Activated CD8-positive, alpha-beta memory T cell treated with anti-CD3 and anti-CD28 coated beads, Interleukin-2, amount 10 ng/mL, durations not matched to agents 7 days and 5 days (primary cell): ENCODE measurements around the gene DENND2D. TPM values are rescaled to one million over a fixed set of nuclear protein-coding genes. Genes with fewer than 3 reads are reported as not detected.

Experiments used
- ATAC-seq: fragments of 150-1000 bp; cut with Tn5 transposase; one replicate; pipeline ENCODE4 v1.10.0; 2021; ENCODE audit warnings: moderate library complexity
- CTCF ChIA-PET: fragments of 350-600 bp; sonication (Branson Sonifier 250); formaldehyde crosslinking; loops from one replicate; lab custom pipeline; 2021; ENCODE audit warnings: antibody characterized with exemption; lab: Charles Lee
- DNase-seq: peaks from one replicate; pipeline ENCODE4 v3.0.0-alpha.2; 2020
- H3K27ac Mint-ChIP-seq: one replicate; pipeline ENCODE4 v1.8.0; 2021; ENCODE audit warnings: mild to moderate bottlenecking, mixed read lengths
- H3K27me3 Mint-ChIP-seq: one replicate; pipeline ENCODE4 v1.8.0; 2021; ENCODE audit warnings: mixed read lengths
- H3K36me3 Mint-ChIP-seq: one replicate; pipeline ENCODE4 v1.8.0; 2021; ENCODE audit warnings: mild to moderate bottlenecking, mixed read lengths
- H3K4me1 Mint-ChIP-seq: one replicate; pipeline ENCODE4 v1.8.0; 2021; ENCODE audit warnings: mixed read lengths
- H3K4me3 Mint-ChIP-seq: one replicate; pipeline ENCODE4 v1.8.0; 2021; ENCODE audit warnings: mild to moderate bottlenecking, moderate library complexity, mixed read lengths
- H3K9me3 Mint-ChIP-seq: one replicate; pipeline ENCODE4 v1.8.0; 2022; ENCODE audit warnings: low read depth, mixed read lengths
- total RNA-seq, 2 experiments: library from RNA; stranded (reverse); gene quantifications; one replicate each; pipeline ENCODE4 v1.2.3, GENCODE V29; 2021

DENND2D gene
- total RNA-seq, 2 experiments from 2014 or later = 187 to 209 TPM

GRCh38 chr1:111195002-111195684 lies 5.3 kb downstream of the DENND2D start:
- H3K36me3 Mint-ChIP-seq = peaks cover 96% of the 10 kb centered on the region
- no peak for DNase-seq
- H3K27ac Mint-ChIP-seq = peak overlapping the region; percentile 58
- peaks cover 80% of the 10 kb centered on the region for H3K4me1 Mint-ChIP-seq
- CTCF ChIA-PET = interaction anchor here (0.9 to 15.0 kb wide), 4 partner anchors 7 to 206 kb away, joined by 3 to 392 read pairs (median 4); partner anchors contain the start of gene CHI3L2
- H3K4me3 Mint-ChIP-seq = peak overlapping the region; percentile 97
- H3K27me3 Mint-ChIP-seq = no peaks in the 10 kb centered on the region
- no peak for ATAC-seq
- H3K9me3 Mint-ChIP-seq = no peaks in the 10 kb centered on the region

- Mint-ChIP-seq H3K4me3 (peak overlapping the region; percentile 97), H3K9me3 (no peaks in the 10 kb centered on the region), H3K36me3 (peaks cover 95% of the 10 kb centered on the region), H3K4me1 (peaks cover 90% of the 10 kb centered on the region), H3K27me3 (no peaks in the 10 kb centered on the region), H3K27ac (peak overlapping the region; percentile 83)
- CTCF ChIA-PET = interaction anchor here (1.1 to 15.0 kb wide), 3 partner anchors 28 to 206 kb away, joined by 5 to 392 read pairs (median 5); partner anchors contain the start of gene CHI3L2
- ATAC-seq (no peak), DNase-seq (no peak)
Measured at GRCh38 chr1:111193712-111194480, 6.5 kb downstream of the DENND2D start.

DNA sequence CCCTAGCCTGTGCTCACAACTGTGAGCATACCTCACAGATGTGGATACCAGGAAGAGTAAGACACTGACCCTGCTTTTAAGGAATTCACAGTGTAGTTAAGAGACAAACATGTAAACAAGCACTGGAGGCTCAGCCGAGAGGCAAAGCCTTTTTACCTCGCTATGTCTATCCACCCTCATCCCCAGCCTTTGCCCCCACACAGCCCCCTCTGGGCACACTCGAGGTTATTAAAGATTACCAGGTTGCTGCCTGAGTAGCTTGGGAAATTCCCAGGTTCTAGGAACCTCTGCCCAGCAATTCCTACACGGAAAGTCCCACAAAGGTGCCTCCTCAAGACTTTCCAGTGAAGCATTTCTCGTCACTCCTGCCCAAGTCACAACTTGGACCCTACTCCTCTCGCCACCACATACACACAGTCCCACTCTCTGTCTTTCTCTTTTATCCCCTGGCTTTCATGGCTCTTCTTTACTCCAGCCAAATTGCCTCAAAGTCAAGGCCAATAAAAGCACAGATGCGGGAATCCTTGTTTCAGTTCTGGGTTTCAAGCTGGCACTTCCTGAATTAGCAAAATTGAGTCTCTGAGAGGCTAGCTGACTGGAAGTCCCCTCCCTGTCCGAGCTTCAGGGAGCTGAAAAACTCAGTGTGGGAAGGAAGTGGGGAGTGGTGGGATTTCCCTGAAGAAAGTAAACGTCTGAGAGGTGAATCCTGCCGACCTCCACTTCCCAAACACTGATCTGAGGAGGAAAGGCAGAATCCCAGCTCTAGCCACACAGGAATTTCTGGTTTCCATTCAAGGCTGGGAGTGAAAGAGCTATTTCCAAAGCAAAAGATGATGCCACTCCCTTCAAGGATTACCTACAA lies 7.6 kb downstream of the DENND2D start:
- Mint-ChIP-seq H3K4me1 (peaks cover 98% of the 10 kb centered on the region), H3K27ac (peak overlapping the region; percentile 83), H3K4me3 (peak overlapping the region; percentile 17), H3K9me3 (no peaks in the 10 kb centered on the region), H3K36me3 (peaks cover 95% of the 10 kb centered on the region), H3K27me3 (no peaks in the 10 kb centered on the region)
- CTCF ChIA-PET = interaction anchor here (1.0 to 15.0 kb wide), 4 partner anchors 29 to 207 kb away, joined by 4 to 392 read pairs (median 5); partner anchors contain the start of gene CHI3L2
- ATAC-seq = no peak
- no peak for DNase-seq

GRCh38 chr1:111192074-111192473 lies 8.4 kb downstream of the DENND2D start:
- Mint-ChIP-seq H3K36me3 (peaks cover 92% of the 10 kb centered on the region), H3K4me1 (peaks cover 95% of the 10 kb centered on the region), H3K27ac (peak overlapping the region; percentile 83), H3K9me3 (no peaks in the 10 kb centered on the region), H3K27me3 (no peaks in the 10 kb centered on the region), H3K4me3 (no peak overlapping the region)
- DNase-seq = no peak
- ATAC-seq = no peak
- CTCF ChIA-PET = interaction anchor here (1.0 to 15.0 kb wide), 2 partner anchors 30 to 208 kb away, joined by 4 to 392 read pairs; partner anchors contain the start of gene CHI3L2

DNA sequence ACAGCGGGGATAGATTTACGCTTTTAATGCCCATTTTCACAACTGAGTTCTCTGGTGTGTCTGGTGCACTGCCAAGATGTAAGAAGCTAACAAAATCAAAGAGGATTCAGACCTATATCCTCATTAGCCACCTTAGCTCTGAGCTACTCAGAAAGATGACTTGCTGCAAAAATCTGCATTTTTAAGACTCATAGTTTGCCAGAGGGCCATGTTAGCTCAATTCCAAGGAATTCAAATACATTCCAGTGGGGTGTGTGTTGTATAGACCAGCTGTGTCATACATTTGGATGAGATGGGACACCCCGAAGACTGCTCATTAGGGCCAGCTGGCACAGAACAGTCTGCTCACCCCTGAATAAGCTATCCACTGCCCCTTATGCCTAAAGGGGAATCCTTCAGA lies 8.9 kb downstream of the DENND2D start:
- no peak overlapping the region for H3K4me3 Mint-ChIP-seq
- ATAC-seq (no peak), DNase-seq (no peak)
- peaks cover 92% of the 10 kb centered on the region for H3K36me3 Mint-ChIP-seq
- CTCF ChIA-PET = interaction anchor here (0.6 to 15.0 kb wide), 2 partner anchors 31 to 459 kb away, joined by 4 to 392 read pairs; partner anchors contain the start of gene CHI3L2
- H3K27ac Mint-ChIP-seq = peak overlapping the region; percentile 50
- H3K27me3 Mint-ChIP-seq = no peaks in the 10 kb centered on the region
- H3K4me1 Mint-ChIP-seq = peaks cover 93% of the 10 kb centered on the region
- no peaks in the 10 kb centered on the region for H3K9me3 Mint-ChIP-seq

DNA sequence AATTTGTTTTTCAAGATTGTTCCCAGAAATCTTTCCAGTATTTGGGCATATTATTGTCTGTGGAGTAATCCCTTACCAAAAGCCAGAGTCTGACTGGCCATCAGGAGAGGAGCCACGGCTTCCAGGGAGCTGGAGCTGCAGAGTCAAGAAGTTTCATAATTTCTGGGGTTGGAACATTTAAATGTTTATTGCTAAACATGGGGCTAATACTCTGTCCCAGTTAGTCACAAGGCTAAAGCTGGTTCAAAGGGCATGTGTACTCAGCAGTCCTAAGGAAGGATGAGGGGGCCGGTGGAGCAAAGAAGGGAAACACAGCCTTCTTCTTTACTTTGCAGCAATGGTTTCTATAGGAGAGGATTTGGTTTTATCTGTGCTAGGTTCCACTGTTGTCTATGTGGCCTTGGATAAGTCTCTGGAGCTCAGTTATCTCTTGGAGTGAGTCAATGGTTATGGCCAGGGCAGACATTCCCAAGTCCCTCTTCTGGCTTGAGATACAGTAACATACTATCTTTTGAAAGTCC lies 9.5 kb downstream of the DENND2D start:
- no peak for DNase-seq
- peaks cover 92% of the 10 kb centered on the region for H3K36me3 Mint-ChIP-seq
- H3K4me3 Mint-ChIP-seq = no peak overlapping the region
- peaks cover 88% of the 10 kb centered on the region for H3K4me1 Mint-ChIP-seq
- CTCF ChIA-PET = interaction anchor here (0.6 to 15.0 kb wide), 2 partner anchors 31 to 459 kb away, joined by 4 to 392 read pairs; partner anchors contain the start of gene CHI3L2
- no peaks in the 10 kb centered on the region for H3K9me3 Mint-ChIP-seq
- ATAC-seq = no peak
- H3K27ac Mint-ChIP-seq = peak overlapping the region; percentile 50
- no peaks in the 10 kb centered on the region for H3K27me3 Mint-ChIP-seq

DNA sequence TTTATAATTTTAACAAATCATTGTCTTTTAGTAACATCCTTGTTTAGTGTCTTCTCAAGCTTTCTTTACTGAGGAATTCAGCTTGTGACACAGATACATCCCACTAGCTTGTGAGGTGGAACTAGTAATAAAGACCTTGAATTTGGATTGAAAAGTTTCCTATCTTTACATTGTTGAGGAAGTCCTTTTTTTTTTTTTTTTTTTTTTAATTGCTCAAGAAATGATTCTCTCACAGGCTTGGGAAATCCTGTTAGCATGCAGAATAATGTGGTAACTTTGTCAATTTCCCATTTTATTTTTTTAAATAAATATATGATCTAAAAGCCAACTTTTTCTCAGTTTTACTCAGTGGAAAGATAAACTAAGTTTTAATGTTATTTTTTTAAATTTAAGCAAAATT lies 15.8 kb downstream of the DENND2D start:
- CTCF ChIA-PET = no interaction called here
- Mint-ChIP-seq H3K27me3 (no peaks in the 10 kb centered on the region), H3K36me3 (peaks cover 78% of the 10 kb centered on the region), H3K9me3 (no peaks in the 10 kb centered on the region), H3K4me3 (no peak overlapping the region), H3K4me1 (peaks cover 40% of the 10 kb centered on the region), H3K27ac (no peak overlapping the region)
- ATAC-seq (no peak), DNase-seq (no peak)

DNA sequence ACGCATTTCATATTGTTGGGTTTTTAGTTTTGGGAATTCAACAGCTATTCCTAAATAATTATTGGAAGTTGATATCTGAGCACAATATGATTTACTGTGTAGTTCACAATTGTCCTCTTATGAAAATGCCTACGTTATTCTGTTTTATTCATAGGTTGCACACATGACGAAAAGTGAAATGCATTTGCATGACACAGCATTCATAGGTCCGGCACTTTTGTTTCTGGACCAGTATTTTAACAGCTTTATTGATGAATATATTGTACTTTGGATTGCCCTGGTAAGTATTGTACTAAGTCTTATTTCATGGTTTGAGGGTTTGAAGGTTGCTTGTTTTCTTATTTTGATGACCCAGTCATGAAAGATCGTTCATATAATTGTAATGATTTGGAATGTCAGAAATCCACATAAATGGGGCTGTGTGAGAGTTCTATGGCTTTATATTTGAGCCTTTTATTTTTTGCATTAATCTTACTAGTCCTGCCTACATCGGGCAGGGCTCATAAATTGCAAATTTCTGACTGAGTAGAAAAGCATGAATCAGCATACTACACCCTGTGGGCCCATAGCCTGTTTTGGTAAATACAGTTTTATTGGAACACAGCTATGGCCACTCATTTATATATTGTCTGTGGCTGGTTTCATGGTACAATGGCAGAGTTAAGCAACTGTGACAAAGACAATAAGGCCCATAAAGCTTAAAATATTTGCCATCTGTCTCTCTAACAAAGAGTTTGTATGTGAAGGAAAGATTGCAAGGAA lies 17.0 kb downstream of the DENND2D start:
- Mint-ChIP-seq H3K4me3 (no peak overlapping the region), H3K9me3 (no peaks in the 10 kb centered on the region), H3K36me3 (peaks cover 73% of the 10 kb centered on the region), H3K4me1 (peaks cover 29% of the 10 kb centered on the region), H3K27ac (no peak overlapping the region), H3K27me3 (no peaks in the 10 kb centered on the region)
- CTCF ChIA-PET = interaction anchor here (1.5 to 2.3 kb wide), 3 partner anchors 15 to 217 kb away, joined by 4 to 9 read pairs (median 7); no protein-coding TSS in a partner anchor
- DNase-seq = no peak
- ATAC-seq = no peak

DNA sequence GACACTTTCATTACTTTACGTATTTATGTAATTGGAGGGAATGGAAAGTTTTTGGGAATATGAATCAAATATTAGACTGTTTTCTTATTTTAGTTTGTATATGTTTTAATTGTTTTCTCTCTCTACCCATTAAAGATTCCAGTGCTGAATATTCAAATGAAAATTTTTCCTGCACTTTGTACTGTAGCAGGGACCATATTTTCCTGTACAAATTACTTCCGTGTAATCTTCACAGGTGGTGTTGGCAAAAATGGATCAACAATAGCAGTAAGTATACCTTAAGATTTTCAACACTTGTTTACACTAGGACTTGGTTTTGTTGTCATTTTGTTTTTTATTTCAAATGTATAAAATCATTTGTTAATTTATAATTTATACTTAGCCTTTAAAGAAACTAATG lies 18.4 kb downstream of the DENND2D start:
- no peaks in the 10 kb centered on the region for H3K9me3 Mint-ChIP-seq
- H3K27me3 Mint-ChIP-seq = no peaks in the 10 kb centered on the region
- H3K4me3 Mint-ChIP-seq = no peak overlapping the region
- peaks cover 17% of the 10 kb centered on the region for H3K4me1 Mint-ChIP-seq
- peaks cover 68% of the 10 kb centered on the region for H3K36me3 Mint-ChIP-seq
- no peak for DNase-seq
- ATAC-seq = no peak
- no peak overlapping the region for H3K27ac Mint-ChIP-seq
- CTCF ChIA-PET = interaction anchor here (0.7 to 2.3 kb wide), 4 partner anchors 16 to 227 kb away, joined by 3 to 9 read pairs (median 4); no protein-coding TSS in a partner anchor

DNA sequence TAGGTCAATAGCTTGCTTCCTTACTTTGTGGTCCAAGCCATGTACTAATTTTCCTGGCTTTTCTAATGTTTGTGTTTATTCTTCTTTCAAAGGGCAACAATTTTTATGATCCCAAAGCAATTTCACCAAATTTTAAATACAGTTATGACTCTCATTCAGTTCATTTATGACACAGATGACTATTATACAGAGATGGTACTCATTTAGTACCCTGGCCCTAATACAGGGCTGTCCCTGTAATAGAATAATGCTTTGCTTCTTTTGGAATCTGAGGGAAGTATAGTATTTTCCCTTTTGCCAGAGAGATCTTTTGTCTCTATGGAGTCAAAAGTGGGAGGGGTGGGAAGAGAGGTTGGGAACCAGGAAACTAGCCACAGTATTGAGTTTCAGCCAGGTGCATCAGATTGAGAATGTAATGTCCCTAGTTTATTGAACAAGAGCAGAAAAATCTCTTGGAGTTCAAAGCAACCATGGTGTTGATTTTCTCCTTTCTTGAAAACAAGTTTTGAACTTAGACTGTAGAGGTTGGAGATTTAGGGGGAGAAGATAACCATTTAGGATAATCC lies 20.4 kb downstream of the DENND2D start:
- no peak for DNase-seq
- ATAC-seq = no peak
- peaks cover 62% of the 10 kb centered on the region for H3K36me3 Mint-ChIP-seq
- H3K4me1 Mint-ChIP-seq = peaks cover 8% of the 10 kb centered on the region
- no peak overlapping the region for H3K27ac Mint-ChIP-seq
- H3K9me3 Mint-ChIP-seq = no peaks in the 10 kb centered on the region
- H3K4me3 Mint-ChIP-seq = no peak overlapping the region
- CTCF ChIA-PET = interaction anchor here (1.3 kb wide), 1 partner anchor 16 kb away, joined by 4 read pairs; no protein-coding TSS in a partner anchor
- H3K27me3 Mint-ChIP-seq = no peaks in the 10 kb centered on the region

GRCh38 chr1:111176678-111177077 lies 23.8 kb downstream of the DENND2D start:
- Mint-ChIP-seq H3K36me3 (peaks cover 56% of the 10 kb centered on the region), H3K9me3 (no peaks in the 10 kb centered on the region), H3K4me1 (peaks cover 5% of the 10 kb centered on the region), H3K4me3 (no peak overlapping the region), H3K27me3 (no peaks in the 10 kb centered on the region), H3K27ac (no peak overlapping the region)
- CTCF ChIA-PET = no interaction called here
- DNase-seq (no peak), ATAC-seq (no peak)

- no peaks in the 10 kb centered on the region for H3K27me3 Mint-ChIP-seq
- no peaks in the 10 kb centered on the region for H3K9me3 Mint-ChIP-seq
- peaks cover 5% of the 10 kb centered on the region for H3K4me1 Mint-ChIP-seq
- H3K36me3 Mint-ChIP-seq = peaks cover 54% of the 10 kb centered on the region
- ATAC-seq = no peak
- no peak overlapping the region for H3K4me3 Mint-ChIP-seq
- CTCF ChIA-PET = no interaction called here
- no peak overlapping the region for H3K27ac Mint-ChIP-seq
- DNase-seq = no peak
Measured at GRCh38 chr1:111175349-111175748, 25.1 kb downstream of the DENND2D start.
